HG02678 (cell line): ENCODE results near the gene APPL2.

Experiments used
- ATAC-seq: cut with Tn5 transposase; IDR thresholded peaks from one replicate; pipeline ENCODE4 v1.9.1; 2021; ENCODE audit warnings: mild to moderate bottlenecking, moderate library complexity; ENCODE audit not compliant: unreplicated experiment

Gene APPL2

GRCh38 chr12:105235732-105236476 lies at the start of gene APPL2:
Gene APPL2, minus strand, starts transcription at chr12:105236174. Its CDS starts 162 bp downstream, at chr12:105236012.
- peak; percentile 88 for ATAC-seq

- ATAC-seq: no peak
Observed at GRCh38 chr12:105285378-105285777, 49.4 kb upstream of the APPL2 start.

GRCh38 chr12:105281694-105282049 lies 45.7 kb upstream of the APPL2 start:
- no peak for ATAC-seq

- ATAC-seq: no peak
Observed at GRCh38 chr12:105280966-105281693, 45.2 kb upstream of the APPL2 start.

GRCh38 chr12:105279460-105280056 lies 43.6 kb upstream of the APPL2 start:
- ATAC-seq: peak; percentile 42

- ATAC-seq: no peak
Observed at GRCh38 chr12:105278043-105278697, 42.2 kb upstream of the APPL2 start.

GRCh38 chr12:105275997-105276733 lies 40.2 kb upstream of the APPL2 start:
- ATAC-seq: no peak

- no peak for ATAC-seq
Observed at GRCh38 chr12:105274571-105274970, 38.6 kb upstream of the APPL2 start.

GRCh38 chr12:105273601-105274000 lies 37.6 kb upstream of the APPL2 start:
- ATAC-seq: no peak

GRCh38 chr12:105272814-105273416 lies 36.9 kb upstream of the APPL2 start:
- no peak for ATAC-seq

GRCh38 chr12:105272152-105272551 lies 36.2 kb upstream of the APPL2 start:
- no peak for ATAC-seq

- ATAC-seq: no peak
Observed at GRCh38 chr12:105271364-105271763, 35.4 kb upstream of the APPL2 start.

- ATAC-seq: no peak
Observed at GRCh38 chr12:105270671-105271255, 34.8 kb upstream of the APPL2 start.

GRCh38 chr12:105267711-105268110 lies 31.7 kb upstream of the APPL2 start:
- ATAC-seq: no peak

GRCh38 chr12:105264771-105265170 lies 28.8 kb upstream of the APPL2 start:
- ATAC-seq: no peak

- ATAC-seq: no peak
Observed at GRCh38 chr12:105262461-105263184, 26.6 kb upstream of the APPL2 start.

GRCh38 chr12:105261010-105261409 lies 25.0 kb upstream of the APPL2 start:
- no peak for ATAC-seq

- no peak for ATAC-seq
Observed at GRCh38 chr12:105259226-105259625, 23.3 kb upstream of the APPL2 start.

GRCh38 chr12:105257321-105257728 lies 21.4 kb upstream of the APPL2 start:
- ATAC-seq: no peak
